SU-DHL-6 (cell line): ENCODE data around the gene MRPL38.

Source experiments
- CTCF ChIP-seq: fragments of 200-600 bp; sonication (generic); IDR thresholded peaks from one replicate; pipeline ENCODE4 v1.5.1; 2017; ENCODE audit warnings: antibody characterized with exemption, mild to moderate bottlenecking, low read length, moderate library complexity; ENCODE audit not compliant: insufficient read depth, poor library complexity, severe bottlenecking
- EZH2phosphoT487 ChIP-seq: fragments of 200-600 bp; sonication (generic), shearing (Covaris generic); conservative IDR thresholded peaks from 2 replicates; pipeline ENCODE4 v1.6.1; 2018; ENCODE audit warnings: mild to moderate bottlenecking, antibody characterized with exemption, low read length, moderate library complexity, mixed read lengths

- TF ChIP-seq CTCF = no peak
- no peak for TF ChIP-seq EZH2phosphoT487
These were observed 50.5 kb downstream of the MRPL38 start for GRCh38 chr17:75854101-75854748.
